A673 (cell line): ENCODE results near the gene KNDC1.
"Not testable (repeated sequence)": the region's sequence is repeated elsewhere in the genome, so short reads cannot be mapped to it uniquely, and the experiment has no call there.

Source experiments
- EZH2 ChIP-seq: fragments of 200-600 bp; sonication (generic); IDR thresholded peaks from 2 replicates; pipeline ENCODE4 v1.6.1; 2017; ENCODE audit warnings: borderline replicate concordance, low read depth, mild to moderate bottlenecking, mixed read lengths, antibody characterized with exemption, low read length; ENCODE audit not compliant: poor library complexity, severe bottlenecking
- TF ChIP-seq, protein P1 (sequence below): fragments of 300-800, 200-600 bp; sonication (generic); conservative IDR thresholded peaks from 2 replicates; pipeline ENCODE4 v1.5.1; 2017; ENCODE audit warnings: low read depth, mild to moderate bottlenecking, antibody characterized with exemption, low read length, moderate library complexity, mixed read lengths

- TF ChIP-seq, protein P1, sequence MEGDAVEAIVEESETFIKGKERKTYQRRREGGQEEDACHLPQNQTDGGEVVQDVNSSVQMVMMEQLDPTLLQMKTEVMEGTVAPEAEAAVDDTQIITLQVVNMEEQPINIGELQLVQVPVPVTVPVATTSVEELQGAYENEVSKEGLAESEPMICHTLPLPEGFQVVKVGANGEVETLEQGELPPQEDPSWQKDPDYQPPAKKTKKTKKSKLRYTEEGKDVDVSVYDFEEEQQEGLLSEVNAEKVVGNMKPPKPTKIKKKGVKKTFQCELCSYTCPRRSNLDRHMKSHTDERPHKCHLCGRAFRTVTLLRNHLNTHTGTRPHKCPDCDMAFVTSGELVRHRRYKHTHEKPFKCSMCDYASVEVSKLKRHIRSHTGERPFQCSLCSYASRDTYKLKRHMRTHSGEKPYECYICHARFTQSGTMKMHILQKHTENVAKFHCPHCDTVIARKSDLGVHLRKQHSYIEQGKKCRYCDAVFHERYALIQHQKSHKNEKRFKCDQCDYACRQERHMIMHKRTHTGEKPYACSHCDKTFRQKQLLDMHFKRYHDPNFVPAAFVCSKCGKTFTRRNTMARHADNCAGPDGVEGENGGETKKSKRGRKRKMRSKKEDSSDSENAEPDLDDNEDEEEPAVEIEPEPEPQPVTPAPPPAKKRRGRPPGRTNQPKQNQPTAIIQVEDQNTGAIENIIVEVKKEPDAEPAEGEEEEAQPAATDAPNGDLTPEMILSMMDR: not testable (repeated sequence)
- TF ChIP-seq EZH2: not testable (repeated sequence)
Measured at GRCh38 chr10:133221756-133222155, 61.7 kb downstream of the KNDC1 start.
